ENCODE measurements around the gene CASP12. TPM values are rescaled to one million over a fixed set of nuclear protein-coding genes. Genes with fewer than 3 reads are reported as not detected.
"Not testable (repeated sequence)": the region's sequence is repeated elsewhere in the genome, so short reads cannot be mapped to it uniquely, and the experiment has no call there.

CASP12 gene
- total RNA-seq: not detected in 2 replicates
- 0.09 TPM for polyA plus RNA-seq (2012)

GRCh38 chr11:104897891-104898684 is at the start of gene CASP12:
CASP12 (minus strand) TSS chr11:104898460.
- DNase-seq (ENCODE audit: low read depth): peak; percentile 26

- peak; percentile 59 for DNase-seq (ENCODE audit: low read depth)
Observed at GRCh38 chr11:104946907-104947306, 48.6 kb upstream of the CASP12 start.

- no peak for DNase-seq (ENCODE audit: low read depth)
Observed at GRCh38 chr11:104944076-104944475, 45.8 kb upstream of the CASP12 start.

- no peak for DNase-seq (ENCODE audit: low read depth)
Observed at GRCh38 chr11:104943561-104943960, 45.3 kb upstream of the CASP12 start.

GRCh38 chr11:104934594-104934993 is 36.3 kb upstream of the CASP12 start:
- DNase-seq (ENCODE audit: low read depth): no peak

GRCh38 chr11:104934073-104934472 is 35.8 kb upstream of the CASP12 start:
- DNase-seq (ENCODE audit: low read depth): not testable (repeated sequence)

- DNase-seq (ENCODE audit: low read depth): no peak
Observed at GRCh38 chr11:104928811-104929210, 30.6 kb upstream of the CASP12 start.

- DNase-seq (ENCODE audit: low read depth): peak; percentile 47
Observed at GRCh38 chr11:104926771-104927611, 28.7 kb upstream of the CASP12 start.

- no peak for DNase-seq (ENCODE audit: low read depth)
Observed at GRCh38 chr11:104925850-104926249, 27.6 kb upstream of the CASP12 start.

GRCh38 chr11:104918113-104918824 is 20.0 kb upstream of the CASP12 start:
- DNase-seq (ENCODE audit: low read depth): peak; percentile 50

GRCh38 chr11:104917271-104918112 is 19.2 kb upstream of the CASP12 start:
- DNase-seq (ENCODE audit: low read depth): peak; percentile 11

- no peak for DNase-seq (ENCODE audit: low read depth)
Observed at GRCh38 chr11:104916442-104916841, 18.2 kb upstream of the CASP12 start.

GRCh38 chr11:104912102-104912501 is 13.8 kb upstream of the CASP12 start:
- DNase-seq (ENCODE audit: low read depth): peak; percentile 53

GRCh38 chr11:104908186-104908531 is 9.9 kb upstream of the CASP12 start:
- no peak for DNase-seq (ENCODE audit: low read depth)

GRCh38 chr11:104907521-104908185 is 9.4 kb upstream of the CASP12 start:
- DNase-seq (ENCODE audit: low read depth): no peak

GRCh38 chr11:104905271-104905670 is 7.0 kb upstream of the CASP12 start:
- no peak for DNase-seq (ENCODE audit: low read depth)

GRCh38 chr11:104899226-104899625 is 966 bp upstream of the CASP12 start:
- no peak for DNase-seq (ENCODE audit: low read depth)

- DNase-seq (ENCODE audit: low read depth): peak; percentile 24
Observed at GRCh38 chr11:104898685-104899013, 389 bp upstream of the CASP12 start.

- DNase-seq (ENCODE audit: low read depth): no peak
Observed at GRCh38 chr11:104895634-104896033, 2.6 kb downstream of the CASP12 start.

GRCh38 chr11:104893876-104894275 is 4.4 kb downstream of the CASP12 start:
- no peak for DNase-seq (ENCODE audit: low read depth)
